GM12878 (cell line): ENCODE results near the gene OSBPL10. TPM values are rescaled to one million over a fixed set of nuclear protein-coding genes. Genes with fewer than 3 reads are reported as not detected.

Source experiments
- ATAC-seq: fragments of 200-7000 bp; cut with Tn5 transposase; 3 replicates; pipeline ENCODE4 v1.9.1; 2020; ENCODE audit warnings: mild to moderate bottlenecking, moderate library complexity
- BruUV-seq: library from RNA; stranded (reverse); fragments of 400-500 nt; replicated peaks from 2 replicates; lab custom pipeline; 2021; lab: Mats Ljungman, UMichigan
- CTCF ChIA-PET: fragments of 300-600 bp; sonication (Branson Sonifier 250); formaldehyde crosslinking; extraction: SDS; loops from one replicate; lab custom pipeline; 2021; ENCODE audit warnings: inconsistent platforms; lab: Yijun Ruan, JAX
- POLR2A ChIA-PET: fragments of 350-600 bp; formaldehyde crosslinking; extraction: SDS; loops from one replicate; lab custom pipeline; 2021; ENCODE audit warnings: inconsistent platforms; lab: Charles Lee
- RAD21 ChIA-PET: fragments of 300-600 bp; sonication (Branson Sonifier 250); formaldehyde crosslinking; loops from one replicate; lab custom pipeline; 2023; ENCODE audit warnings: antibody characterized with exemption; ENCODE audit not compliant: unreplicated experiment; lab: Charles Lee
- SMC1A ChIA-PET: fragments of 300-600 bp; sonication (Branson Sonifier 250); formaldehyde crosslinking; loops from one replicate; lab custom pipeline; 2023; ENCODE audit not compliant: unreplicated experiment, uncharacterized antibody; lab: Charles Lee
- DNase-seq: peaks from one replicate; pipeline ENCODE4 v3.0.0-alpha.2; 2011; ENCODE audit warnings: low read depth, low spot score
- FAIRE-seq: peaks from 3 replicates; lab custom pipeline; 2011; peaks lifted over from hg19 to GRCh38; lab: Jason Lieb, UNC
- H2AFZ ChIP-seq: 2 replicates; pipeline ENCODE4 v1.6.0; 2011; ENCODE audit warnings: low read depth, low read length, control low read depth; ENCODE audit not compliant: control insufficient read depth
- H3K27ac ChIP-seq: 2 replicates; pipeline ENCODE4 v1.5.1; 2011; ENCODE audit warnings: control low read depth; ENCODE audit not compliant: control insufficient read depth, insufficient read depth
- H3K27me3 ChIP-seq, 2 experiments: replicated peaks in 1 of 2; 2 replicates each; pipeline versions ENCODE4 v1.6.0 to v1.6.1; 2011; ENCODE audit warnings: low read length in 1 of 2; ENCODE audit not compliant: control insufficient read depth in 2 of 2, insufficient read depth in 2 of 2
- H3K36me3 ChIP-seq, 2 experiments: 2 replicates each; pipeline ENCODE4 v1.5.1; 2011; ENCODE audit warnings: low read length in 1 of 2; ENCODE audit not compliant: control insufficient read depth in 2 of 2, insufficient read depth in 2 of 2
- H3K4me1 ChIP-seq: 2 replicates; pipeline ENCODE4 v1.6.1; 2011; ENCODE audit warnings: mild to moderate bottlenecking, low read length, moderate library complexity, mixed read lengths; ENCODE audit not compliant: control insufficient read depth, insufficient read depth
- H3K4me2 ChIP-seq: 2 replicates; pipeline ENCODE4 v1.6.0; 2011; ENCODE audit warnings: control low read depth; ENCODE audit not compliant: control insufficient read depth, insufficient read depth
- H3K4me3 ChIP-seq: fragments of 200-600 bp; sonication (generic); 2 replicates; pipeline ENCODE4 v1.5.1; 2016
- H3K79me2 ChIP-seq: 2 replicates; pipeline ENCODE4 v1.6.0; 2011; ENCODE audit warnings: low read length; ENCODE audit not compliant: control insufficient read depth, insufficient read depth
- H3K9ac ChIP-seq: 2 replicates; pipeline ENCODE4 v1.8.0; 2011; ENCODE audit warnings: low read length, control low read depth, mixed read lengths; ENCODE audit not compliant: control insufficient read depth, insufficient read depth
- H3K9me3 ChIP-seq: replicated peaks from 3 replicates; pipeline ENCODE4 v1.5.1; 2011; ENCODE audit warnings: mild to moderate bottlenecking, low read length; ENCODE audit not compliant: control insufficient read depth, insufficient read depth
- H4K20me1 ChIP-seq: 2 replicates; pipeline ENCODE4 v1.6.0; 2011; ENCODE audit not compliant: control insufficient read depth, insufficient read depth
- BCL3 ChIP-seq: IDR thresholded peaks from 2 replicates; pipeline ENCODE4 v1.6.1; 2011; ENCODE audit warnings: borderline replicate concordance, low read depth, mild to moderate bottlenecking, moderate library complexity, low read length; ENCODE audit not compliant: insufficient read depth, poor library complexity, severe bottlenecking
- BHLHE40 ChIP-seq, 2 experiments: fragments of 450-650 bp in 1 of 2; IDR thresholded peaks; 2 replicates each; pipeline ENCODE4 v1.6.1; 2011 to 2017; ENCODE audit warnings: low read depth in 2 of 2, borderline replicate concordance in 1 of 2, improper control_type of control experiment in 1 of 2, low read length in 1 of 2, mild to moderate bottlenecking in 1 of 2
- BMI1 ChIP-seq: fragments of 450-650 bp; IDR thresholded peaks from 2 replicates; pipeline ENCODE4 v1.6.1; 2016; ENCODE audit warnings: mild to moderate bottlenecking, moderate library complexity, borderline replicate concordance
- CBX5 ChIP-seq: sonication (generic); IDR thresholded peaks from 2 replicates; pipeline ENCODE4 v1.6.1; 2016; ENCODE audit warnings: low read depth, moderate library complexity, mild to moderate bottlenecking, inconsistent platforms
- CHD2 ChIP-seq: IDR thresholded peaks from 2 replicates; pipeline ENCODE4 v1.6.1; 2011; ENCODE audit warnings: low read depth, low read length, improper control_type of control experiment, borderline replicate concordance
- EED ChIP-seq: sonication (generic); IDR thresholded peaks from 2 replicates; pipeline ENCODE4 v1.6.1; 2016; ENCODE audit warnings: antibody characterized with exemption, low read depth
- ELK1 ChIP-seq: IDR thresholded peaks from 2 replicates; pipeline ENCODE4 v1.6.1; 2012; ENCODE audit warnings: low read depth, low read length, improper control_type of control experiment
- HCFC1 ChIP-seq: fragments of 150-350 bp; IDR thresholded peaks from 2 replicates; pipeline ENCODE4 v1.6.1; 2014; ENCODE audit warnings: low read length
- JUNB ChIP-seq: IDR thresholded peaks from 2 replicates; pipeline ENCODE4 v1.6.1; 2016; ENCODE audit warnings: antibody characterized with exemption, mild to moderate bottlenecking
- NFYA ChIP-seq: IDR thresholded peaks from 2 replicates; pipeline ENCODE4 v1.6.1; 2011; ENCODE audit warnings: low read depth, mild to moderate bottlenecking, low read length, improper control_type of control experiment, borderline replicate concordance
- PAX5 ChIP-seq: IDR thresholded peaks from 2 replicates; pipeline ENCODE4 v1.6.1; 2011; ENCODE audit warnings: low read depth, low read length, borderline replicate concordance
- REST ChIP-seq: IDR thresholded peaks from 2 replicates; pipeline ENCODE4 v1.6.1; 2012; ENCODE audit warnings: mild to moderate bottlenecking, low read depth, low read length
- SMAD1 ChIP-seq: fragments of 450-650 bp; IDR thresholded peaks from 2 replicates; pipeline ENCODE4 v1.6.1; 2018; ENCODE audit warnings: mild to moderate bottlenecking, low read depth; ENCODE audit not compliant: partially characterized antibody
- YBX1 ChIP-seq: fragments of 450-650 bp; IDR thresholded peaks from 2 replicates; pipeline ENCODE4 v1.6.1; 2016; ENCODE audit warnings: antibody characterized with exemption
- ZBED1 ChIP-seq: IDR thresholded peaks from 2 replicates; pipeline ENCODE4 v1.6.1; 2016; ENCODE audit warnings: borderline replicate concordance
- ZNF207 ChIP-seq: fragments of 450-650 bp; IDR thresholded peaks from 2 replicates; pipeline ENCODE4 v1.6.1; 2014; ENCODE audit warnings: antibody characterized with exemption, mild to moderate bottlenecking, borderline replicate concordance
- ZNF217 ChIP-seq: fragments of 450-650 bp; IDR thresholded peaks from 2 replicates; pipeline ENCODE4 v1.6.1; 2017; ENCODE audit warnings: antibody characterized with exemption, mild to moderate bottlenecking
- ZNF274 ChIP-seq: IDR thresholded peaks from one replicate; pipeline ENCODE4 v1.8.0; 2011; ENCODE audit not compliant: insufficient read length, insufficient read depth
- ZSCAN29 ChIP-seq: fragments of 450-650 bp; IDR thresholded peaks from 2 replicates; pipeline ENCODE4 v1.6.1; 2017; ENCODE audit warnings: mild to moderate bottlenecking, moderate library complexity
- WGBS: methylation state at CpG from one replicate; pipeline ENCODE4 v1.1.6; 2016; ENCODE audit warnings: low lambda C conversion rate; ENCODE audit not compliant: insufficient replicate concordance, insufficient coverage; ENCODE audit errors: missing lambda C conversion rate; 5-methylcytosine and 5-hydroxymethylcytosine counted together
- in situ Hi-C: fragments of 300-500 bp; cut with MboI; formaldehyde crosslinking; loops from 9 replicates; pipeline ENCODE4 v1.14.3; 2018; ENCODE audit warnings: mixed read lengths
- intact Hi-C: fragments of 100-400 bp; cut with micrococcal nuclease; formaldehyde crosslinking; loops from one replicate; pipeline ENCODE4 v1.14.2; 2022; ENCODE audit not compliant: unreplicated experiment
- polyA plus RNA-seq, 11 experiments: library from polyadenylated mRNA; depleted of rRNA in 4 of 11; unstranded in 6 of 11; stranded (reverse) in 5 of 11; fragments of >200 nt; fragmentation: Nextera tagmentation in 4 of 11; fragmentation: Illumina TruSeq in 1 of 11; extraction: Ambion mirVana in 4 of 11; extraction: Trizol in 1 of 11; gene quantifications; 1 replicate in 1 of 11; 2 replicates in 10 of 11; pipeline versions ENCODE4 v1.2.1 to v1.2.3, GENCODE V29; 2011 to 2016; ENCODE audit warnings: inconsistent platforms in 2 of 11, missing spikeins in 2 of 11, low read depth in 1 of 11
- total RNA-seq, 4 experiments: library from RNA; depleted of rRNA in 3 of 4; stranded (reverse); fragments of >200 nt in 3 of 4; fragmentation: Illumina TruSeq in 1 of 4; extraction: Trizol in 1 of 4; gene quantifications; 2 replicates each; pipeline versions ENCODE4 v1.2.1 to v1.2.3, GENCODE V29; 2013 to 2021

The OSBPL10 gene
- total and polyA plus RNA-seq, 10 of the 15 experiments (the other 5 are each of a cell fraction or from before 2014, with no cell fraction given) = 0.03 to 0.25 (median 0.09) TPM; not detected in 5

- no peak for TF ChIP-seq BMI1
- no peak for TF ChIP-seq BCL3
- no peak for TF ChIP-seq NFYA
- TF ChIP-seq REST = no peak
- no peak for TF ChIP-seq CBX5
- no peak for TF ChIP-seq SMAD1
- TF ChIP-seq EED = no peak
These were observed 217.3 kb downstream of the OSBPL10 start (continued) for GRCh38 chr3:31763731-31764130.

- Histone ChIP-seq H3K4me3 (no peak overlapping the region), H4K20me1 (no peaks in the 10 kb centered on the region), H3K27me3 (peaks cover 0 to 3% of the 10 kb centered on the region in 2 experiments; a peak in 2 of 4 replicates), H3K36me3 (no peaks in the 10 kb centered on the region), H3K9me3 (no peaks in the 10 kb centered on the region), H3K4me1 (no peaks in the 10 kb centered on the region), H2AFZ (no peak overlapping the region), H3K4me2 (no peak overlapping the region), H3K79me2 (no peaks in the 10 kb centered on the region), H3K9ac (no peak overlapping the region), H3K27ac (no peak overlapping the region)
- ChIA-PET POLR2A (no interaction called here), RAD21 (no interaction called here), SMC1A (interaction anchor here (1.5 kb wide), 1 partner anchor 10 kb away, joined by 4 read pairs; no protein-coding TSS in a partner anchor), CTCF (no interaction called here)
- in situ Hi-C loops (no loop called here), intact Hi-C loops (loop anchor here (10.0 kb wide), 1 partner anchor 228 kb away; the partner anchor contains the start of gene STT3B)
- 27% methylated on average over 5 of the region's 5 CpGs for WGBS
- BruUV-seq = no TSS peak
- FAIRE-seq (no peak), ATAC-seq (no peak), DNase-seq (no peak)
- no peak for TF ChIP-seq CHD2
- no peak for TF ChIP-seq ELK1
- TF ChIP-seq ZSCAN29 = no peak
- no peak for TF ChIP-seq ZNF217
- TF ChIP-seq YBX1 = no peak
- no peak for TF ChIP-seq SMAD1
- TF ChIP-seq JUNB = no peak
- TF ChIP-seq ZNF207 = no peak
- TF ChIP-seq ZNF274 = no peak
- no peak for TF ChIP-seq HCFC1
- no peak for TF ChIP-seq BHLHE40 (IDR thresholded peaks at IDR 0.05; ENCODE audit: borderline replicate concordance in 1 of 2, low read depth in 2 of 2, low read length in 1 of 2)
- no peak for TF ChIP-seq PAX5
- no peak for TF ChIP-seq ZBED1
These were observed 218.1 kb downstream of the OSBPL10 start for GRCh38 chr3:31762888-31763351.
